HCT116 (cell line): ENCODE measurements around the gene SYNJ2. TPM values are rescaled to one million over a fixed set of nuclear protein-coding genes. Genes with fewer than 3 reads are reported as not detected.

ENCODE experiments used
- ATAC-seq: fragments of 200-7000 bp; cut with Tn5 transposase; 2 replicates; pipeline ENCODE4 v1.9.1; 2020; ENCODE audit warnings: mild to moderate bottlenecking, moderate library complexity
- BruUV-seq: library from RNA; stranded (reverse); fragments of 400-500 nt; replicated peaks from 2 replicates; lab custom pipeline; 2021; lab: Mats Ljungman, UMichigan
- CTCF ChIA-PET: fragments of 300-600 bp; sonication (Branson Sonifier 250); formaldehyde crosslinking; loops from one replicate; lab custom pipeline; 2021; ENCODE audit warnings: antibody characterized with exemption; lab: Charles Lee
- POLR2A ChIA-PET: fragments of 300-600, 350-600 bp; sonication (Branson Sonifier 250); formaldehyde crosslinking; loops from one replicate; lab custom pipeline; 2021; ENCODE audit warnings: antibody characterized with exemption; lab: Charles Lee
- RAD21 ChIA-PET, 2 experiments: fragments of 300-600 bp; sonication (Branson Sonifier 250); formaldehyde crosslinking; loops; one replicate each; lab custom pipeline; 2023; ENCODE audit warnings: low total read pairs in 2 of 2; ENCODE audit not compliant: uncharacterized antibody in 2 of 2, unreplicated experiment in 2 of 2, low non-redundant PET in 1 of 2; lab: Charles Lee
- DNase-seq: peaks from one replicate; pipeline ENCODE4 v3.0.0-alpha.2; 2010; ENCODE audit warnings: low read depth, low spot score
- H2AFZ ChIP-seq: fragments of 200-600 bp; shearing (Covaris generic), sonication (generic); 2 replicates; pipeline ENCODE4 v1.6.1; 2017; ENCODE audit warnings: low read depth, mixed run types, mixed read lengths, antibody characterized with exemption, low read length; ENCODE audit not compliant: poor library complexity, severe bottlenecking
- H3K27ac ChIP-seq: 2 replicates; pipeline ENCODE4 v1.5.1; 2012; ENCODE audit warnings: low read depth, low read length
- H3K27me3 ChIP-seq: fragments of 200-600 bp; sonication (generic); 2 replicates; pipeline ENCODE4 v1.6.1; 2016; ENCODE audit warnings: mixed run types, low read length, mixed read lengths; ENCODE audit not compliant: insufficient read depth
- H3K36me3 ChIP-seq, 2 experiments: fragments of 200-500 bp in 1 of 2; fragments of 200-600 bp in 1 of 2; sonication (Bioruptor generic) in 1 of 2; sonication (generic) in 1 of 2; 2 replicates each; pipeline versions ENCODE4 v1.5.1 to v1.6.1; 2014 to 2016; ENCODE audit warnings: low read length in 2 of 2, inconsistent platforms in 1 of 2, mixed read lengths in 1 of 2, mixed run types in 1 of 2; ENCODE audit not compliant: insufficient read depth in 2 of 2, control insufficient read depth in 1 of 2
- H3K4me1 ChIP-seq, 2 experiments: fragments of 200-600 bp in 1 of 2; sonication (generic) in 1 of 2; 2 replicates each; pipeline versions ENCODE4 v1.5.1 to v1.6.1; 2012 to 2017; ENCODE audit warnings: low read length in 2 of 2, inconsistent platforms in 1 of 2, mild to moderate bottlenecking in 1 of 2, mixed read lengths in 1 of 2, mixed run types in 1 of 2, moderate library complexity in 1 of 2; ENCODE audit not compliant: insufficient read depth in 2 of 2, control insufficient read depth in 1 of 2
- H3K4me2 ChIP-seq: fragments of 200-600 bp; sonication (generic); 2 replicates; pipeline ENCODE4 v1.6.1; 2017; ENCODE audit warnings: mixed run types, low read length, mixed read lengths
- H3K4me3 ChIP-seq, 2 experiments: fragments of 200-600 bp in 1 of 2; sonication (generic) in 1 of 2; replicated peaks in 1 of 2; 2 replicates each; pipeline ENCODE4 v1.5.1; 2011 to 2016; ENCODE audit warnings: low read length in 2 of 2, control low read depth in 1 of 2, low read depth in 1 of 2, mild to moderate bottlenecking in 1 of 2, mixed read lengths in 1 of 2, mixed run types in 1 of 2
- H3K79me2 ChIP-seq: fragments of 200-600 bp; sonication (generic); 2 replicates; pipeline ENCODE4 v1.6.1; 2017; ENCODE audit warnings: mild to moderate bottlenecking, mixed run types, low read length, moderate library complexity, mixed read lengths; ENCODE audit not compliant: insufficient read depth
- H3K9ac ChIP-seq: fragments of 200-600 bp; sonication (generic); 2 replicates; pipeline ENCODE4 v1.6.1; 2016; ENCODE audit warnings: low read length, mixed read lengths
- H3K9me2 ChIP-seq: fragments of 200-600 bp; sonication (generic), shearing (Covaris generic); 2 replicates; pipeline ENCODE4 v1.6.1; 2017; ENCODE audit warnings: mixed run types, mild to moderate bottlenecking, moderate library complexity; ENCODE audit not compliant: insufficient read depth
- H3K9me3 ChIP-seq, 2 experiments: fragments of 200-500 bp in 1 of 2; fragments of 200-600 bp in 1 of 2; sonication (Bioruptor generic) in 1 of 2; sonication (generic) in 1 of 2; 2 replicates each; pipeline ENCODE4 v1.6.1; 2014 to 2017; ENCODE audit warnings: low read length in 2 of 2, mixed read lengths in 2 of 2, inconsistent platforms in 1 of 2, low read depth in 1 of 2, mild to moderate bottlenecking in 1 of 2, mixed run types in 1 of 2, moderate library complexity in 1 of 2; ENCODE audit not compliant: control insufficient read depth in 1 of 2, insufficient read depth in 1 of 2
- H4K20me1 ChIP-seq: fragments of 200-600 bp; sonication (generic), shearing (Covaris generic); 2 replicates; pipeline ENCODE4 v1.6.1; 2017; ENCODE audit warnings: mixed run types, mild to moderate bottlenecking, moderate library complexity; ENCODE audit not compliant: insufficient read depth
- ATF3 ChIP-seq: IDR thresholded peaks from 2 replicates; pipeline ENCODE4 v1.6.1; 2012
- CBX3 ChIP-seq: IDR thresholded peaks from 2 replicates; pipeline ENCODE4 v1.6.1; 2012; ENCODE audit warnings: low read depth
- CTCF ChIP-seq, 3 experiments: fragments of 200-600 bp in 1 of 3; sonication (generic) in 1 of 3; IDR thresholded peaks in 2 of 3; conservative IDR thresholded peaks in 1 of 3; 2 replicates each; pipeline ENCODE4 v1.5.1; 2012 to 2017; ENCODE audit warnings: low read depth in 2 of 3, low read length in 2 of 3, antibody characterized with exemption in 1 of 3, borderline replicate concordance in 1 of 3, control low read depth in 1 of 3, mild to moderate bottlenecking in 1 of 3, mixed read lengths in 1 of 3, mixed run types in 1 of 3, moderate library complexity in 1 of 3; ENCODE audit not compliant: insufficient read depth in 1 of 3
- EGR1 ChIP-seq: IDR thresholded peaks from 2 replicates; pipeline ENCODE4 v1.6.1; 2012; ENCODE audit warnings: low read depth
- ELF1 ChIP-seq: IDR thresholded peaks from 2 replicates; pipeline ENCODE4 v1.6.1; 2012; ENCODE audit warnings: low read depth, borderline replicate concordance
- EZH2 ChIP-seq: fragments of 200-600 bp; sonication (generic); IDR thresholded peaks from 2 replicates; pipeline ENCODE4 v1.6.1; 2017; ENCODE audit warnings: antibody characterized with exemption, mixed run types
- EZH2phosphoT487 ChIP-seq: fragments of 200-600 bp; IDR thresholded peaks from 2 replicates; pipeline ENCODE4 v1.6.1; 2018; ENCODE audit warnings: antibody characterized with exemption, borderline replicate concordance
- JUND ChIP-seq: IDR thresholded peaks from 2 replicates; pipeline ENCODE4 v1.6.1; 2012
- MAX ChIP-seq: IDR thresholded peaks from 2 replicates; pipeline ENCODE4 v1.6.1; 2012
- POLR2A ChIP-seq: IDR thresholded peaks from 2 replicates; pipeline ENCODE4 v1.7.0; 2011; ENCODE audit warnings: borderline replicate concordance; ENCODE audit not compliant: insufficient read depth, insufficient read length; ENCODE audit errors: extremely low read depth
- POLR2AphosphoS5 ChIP-seq: IDR thresholded peaks from 2 replicates; pipeline ENCODE4 v1.6.1; 2011; ENCODE audit warnings: mild to moderate bottlenecking, low read depth, low read length, moderate library complexity
- RAD21 ChIP-seq: IDR thresholded peaks from 2 replicates; pipeline ENCODE4 v1.6.1; 2012; ENCODE audit warnings: low read depth, mild to moderate bottlenecking
- SIN3A ChIP-seq: IDR thresholded peaks from 2 replicates; pipeline ENCODE4 v1.6.1; 2012; ENCODE audit warnings: low read depth
- SRF ChIP-seq: IDR thresholded peaks from 2 replicates; pipeline ENCODE4 v1.6.1; 2012; ENCODE audit warnings: low read depth
- TCF7L2 ChIP-seq: IDR thresholded peaks from 2 replicates; pipeline ENCODE4 v1.7.0; 2011; ENCODE audit warnings: borderline replicate concordance, inconsistent platforms; ENCODE audit not compliant: insufficient read depth, insufficient read length; ENCODE audit errors: extremely low read depth
- ZBTB33 ChIP-seq: IDR thresholded peaks from 2 replicates; pipeline ENCODE4 v1.6.1; 2011; ENCODE audit warnings: mild to moderate bottlenecking, low read length, moderate library complexity; ENCODE audit not compliant: insufficient replicate concordance; ENCODE audit errors: extremely low read depth
- intact Hi-C: fragments of 100-400 bp; cut with micrococcal nuclease; formaldehyde crosslinking; loops from 2 replicates; pipeline ENCODE4 v1.10.0; 2022
- total RNA-seq: library from RNA; stranded (reverse); gene quantifications from one replicate; pipeline ENCODE4 v1.2.1, GENCODE V29; 2021; ENCODE audit not compliant: unreplicated experiment

Gene SYNJ2
- total RNA-seq, 1 experiment from 2014 or later: 23.9 TPM

- Histone ChIP-seq H3K27me3 (no peaks in the 10 kb centered on the region), H4K20me1 (no peaks in the 10 kb centered on the region), H3K4me3 (no peak overlapping the region), H3K9me3 (no peaks in the 10 kb centered on the region), H3K4me2 (no peak overlapping the region), H3K9ac (no peak overlapping the region), H3K79me2 (no peaks in the 10 kb centered on the region; the same call in 1 of the 2 replicates), H2AFZ (no peak overlapping the region), H3K9me2 (no peaks in the 10 kb centered on the region), H3K27ac (no peak overlapping the region), H3K36me3 (no peaks in the 10 kb centered on the region), H3K4me1 (peaks cover 20 to 30% of the 10 kb centered on the region in 2 experiments)
- TF ChIP-seq SRF: no peak
- no peak for TF ChIP-seq ELF1
- TF ChIP-seq POLR2A: no peak
- no peak for TF ChIP-seq ATF3
- POLR2A ChIA-PET: no interaction called here
- BruUV-seq: no TSS peak
- CTCF ChIA-PET: no interaction called here
- intact Hi-C loops: no loop called here
- ATAC-seq: no peak
- no peak for DNase-seq
- RAD21 ChIA-PET: no interaction called here
These were observed 68.6 kb downstream of the SYNJ2 start for GRCh38 chr6:158050107-158050735.

- no peaks in the 10 kb centered on the region for H3K36me3 ChIP-seq
- ChIA-PET POLR2A (no interaction called here), RAD21 (no interaction called here), CTCF (no interaction called here)
- no peaks in the 10 kb centered on the region for H4K20me1 ChIP-seq
- no peak overlapping the region for H3K4me3 ChIP-seq
- no peaks in the 10 kb centered on the region; the same call in 1 of the 2 replicates for H3K79me2 ChIP-seq
- H3K9me3 ChIP-seq: no peaks in the 10 kb centered on the region
- no peak overlapping the region for H3K9ac ChIP-seq
- intact Hi-C loops: no loop called here
- no peak overlapping the region for H2AFZ ChIP-seq
- DNase-seq (no peak), ATAC-seq (no peak)
- H3K4me2 ChIP-seq: no peak overlapping the region
- H3K27ac ChIP-seq: no peak overlapping the region
- H3K4me1 ChIP-seq: peaks cover 20 to 27% of the 10 kb centered on the region in 2 experiments
- H3K9me2 ChIP-seq: no peaks in the 10 kb centered on the region
- BruUV-seq: no TSS peak
- no peaks in the 10 kb centered on the region for H3K27me3 ChIP-seq
- TF ChIP-seq TCF7L2 (no peak), EGR1 (no peak), ZBTB33 (no peak), RAD21 (no peak), MAX (no peak), POLR2AphosphoS5 (no peak), ATF3 (no peak), CBX3 (no peak), POLR2A (no peak), CTCF (IDR thresholded peaks at IDR 0.05 in 2 of 3, conservative IDR thresholded peaks at IDR 0.05 in 1 of 3; ENCODE audit: borderline replicate concordance in 1 of 3, insufficient read depth in 1 of 3, low read depth in 2 of 3, low read length in 2 of 3) (no peak), EZH2 (no peak), SIN3A (no peak), JUND (no peak), EZH2phosphoT487 (no peak)
These were observed 69.3 kb downstream of the SYNJ2 start for GRCh38 chr6:158050955-158051354.
